HL-60 (cell line): ENCODE measurements around the gene DOK5.

Experiments
- DNase-seq, 2 experiments: peaks; one replicate each; pipeline ENCODE4 v3.0.0-alpha.2; 2010 to 2020; ENCODE audit warnings: low read depth in 1 of 2, low spot score in 1 of 2
- H3K27ac ChIP-seq: fragments of 250-450 bp; sonication (Bioruptor Pico); replicated peaks from 2 replicates; pipeline ENCODE4 v1.5.1; 2020; ENCODE audit warnings: mild to moderate bottlenecking, moderate library complexity
- H3K27me3 ChIP-seq: fragments of 250-450 bp; sonication (Bioruptor Pico); 2 replicates; pipeline ENCODE4 v1.5.1; 2021; ENCODE audit warnings: mild to moderate bottlenecking, moderate library complexity; ENCODE audit not compliant: insufficient read depth, poor library complexity, severe bottlenecking
- H3K4me3 ChIP-seq: replicated peaks from 2 replicates; pipeline ENCODE4 v1.5.1; 2011; ENCODE audit warnings: mild to moderate bottlenecking, control low read depth, low read length; ENCODE audit not compliant: insufficient read depth
- CTCF ChIP-seq: IDR thresholded peaks from one replicate; pipeline ENCODE4 v1.5.1; 2011; ENCODE audit warnings: low read length, control low read depth, inconsistent platforms; ENCODE audit not compliant: insufficient read depth
- GABPA ChIP-seq: IDR thresholded peaks from 2 replicates; pipeline ENCODE4 v1.6.1; 2012; ENCODE audit warnings: low read depth
- POLR2AphosphoS5 ChIP-seq: IDR thresholded peaks from 2 replicates; pipeline ENCODE4 v1.6.1; 2012; ENCODE audit warnings: low read depth
- REST ChIP-seq: IDR thresholded peaks from 2 replicates; pipeline ENCODE4 v1.6.1; 2012; ENCODE audit warnings: low read depth; ENCODE audit not compliant: insufficient replicate concordance
- SPI1 ChIP-seq: IDR thresholded peaks from 2 replicates; pipeline ENCODE4 v1.6.1; 2012; ENCODE audit warnings: low read depth, mild to moderate bottlenecking, borderline replicate concordance

DOK5 gene

GRCh38 chr20:54517241-54517975, 42.0 kb downstream of the DOK5 start:
- no peak for TF ChIP-seq POLR2AphosphoS5
- TF ChIP-seq REST = no peak
- no peak for TF ChIP-seq SPI1
- no peak for TF ChIP-seq GABPA
- TF ChIP-seq CTCF = no peak
- no peak overlapping the region for H3K4me3 ChIP-seq

GRCh38 chr20:54524849-54525248, 49.5 kb downstream of the DOK5 start:
- no peak for TF ChIP-seq POLR2AphosphoS5
- TF ChIP-seq GABPA = no peak
- TF ChIP-seq REST = no peak
- TF ChIP-seq SPI1 = no peak
- no peak for TF ChIP-seq CTCF

More at GRCh38 chr20:54517241-54517975, 42.0 kb downstream of the DOK5 start:
- Histone ChIP-seq H3K27ac (no peak overlapping the region), H3K27me3 (no peaks in the 10 kb centered on the region)
- DNase-seq = no peak

GRCh38 chr20:54525916-54526590, 50.7 kb downstream of the DOK5 start:
- H3K27ac ChIP-seq = no peak overlapping the region
- no peaks in the 10 kb centered on the region for H3K27me3 ChIP-seq
- no peak overlapping the region for H3K4me3 ChIP-seq
- no peak for DNase-seq
- TF ChIP-seq SPI1 = no peak
- no peak for TF ChIP-seq REST
- no peak for TF ChIP-seq CTCF

More at GRCh38 chr20:54524849-54525248, 49.5 kb downstream of the DOK5 start:
- no peaks in the 10 kb centered on the region for H3K27me3 ChIP-seq
- H3K27ac ChIP-seq = no peak overlapping the region
- H3K4me3 ChIP-seq = no peak overlapping the region
- no peak for DNase-seq
